Muscle of back (tissue), 13 donors: ENCODE data around the gene EDNRA. TPM values are rescaled to one million over a fixed set of nuclear protein-coding genes. Genes with fewer than 3 reads are reported as not detected.
"Not testable (repeated sequence)": the region's sequence is repeated elsewhere in the genome, so short reads cannot be mapped to it uniquely, and the experiment has no call there.

Source experiments
- DNase-seq, 3 donors: peaks; one replicate each; pipeline versions ENCODE4 v3.0.0 to v3.0.0-alpha.2; 2013
- long read RNA-seq, 9 donors: transcript quantifications; one replicate each; lab custom pipeline, GENCODE V29; 2026
- polyA plus RNA-seq, 10 donors: library from polyadenylated mRNA; unstranded; fragments of 120-200 nt; gene quantifications; one replicate each; pipeline ENCODE4 v1.2.1, GENCODE V29; 2013; ENCODE audit not compliant: insufficient read length in 10 of 10

The EDNRA gene
- polyA plus RNA-seq = 10 to 100 TPM; 21.9 to 58.8 (median 27.2) TPM
- long read RNA-seq, donor 1, full-length matches to known transcripts = 6 of 6 reads
- long read RNA-seq, donor 1, partial matches to known transcripts = 0 of 6 reads
- long read RNA-seq, donor 1, other reads (novel, unspliced or antisense) = 0 of 6 reads
- long read RNA-seq, donor 2, full-length matches to known transcripts = 5 of 5 reads
- long read RNA-seq, donor 2, partial matches to known transcripts = 0 of 5 reads
- long read RNA-seq, donor 2, other reads (novel, unspliced or antisense) = 0 of 5 reads
- long read RNA-seq, donor 3 = 0 reads
- long read RNA-seq, donor 4, full-length matches to known transcripts = 3 of 24 reads
- long read RNA-seq, donor 4, partial matches to known transcripts = 21 of 24 reads
- long read RNA-seq, donor 4, other reads (novel, unspliced or antisense) = 0 of 24 reads
- long read RNA-seq, donor 5, full-length matches to known transcripts = 3 of 12 reads
- long read RNA-seq, donor 5, partial matches to known transcripts = 9 of 12 reads
- long read RNA-seq, donor 5, other reads (novel, unspliced or antisense) = 0 of 12 reads
- long read RNA-seq, donor 6, full-length matches to known transcripts = 2 of 2 reads
- long read RNA-seq, donor 6, partial matches to known transcripts = 0 of 2 reads
- long read RNA-seq, donor 6, other reads (novel, unspliced or antisense) = 0 of 2 reads
- long read RNA-seq, donor 7, full-length matches to known transcripts = 4 of 9 reads
- long read RNA-seq, donor 7, partial matches to known transcripts = 5 of 9 reads
- long read RNA-seq, donor 7, other reads (novel, unspliced or antisense) = 0 of 9 reads
- long read RNA-seq, donor 8, full-length matches to known transcripts = 9 of 20 reads
- long read RNA-seq, donor 8, partial matches to known transcripts = 11 of 20 reads
- long read RNA-seq, donor 8, other reads (novel, unspliced or antisense) = 0 of 20 reads
- long read RNA-seq, donor 9 = 0 reads

GRCh38 chr4:147480891-147481576, at the start of gene EDNRA:
Gene EDNRA (plus strand): TSS chr4:147481097. CDS start chr4:147485682, 4,585 bp downstream.
- peak in 2 of 3 donors; percentile 36 to 88 for DNase-seq

GRCh38 chr4:147434370-147434769, 46.5 kb upstream of the EDNRA start:
- DNase-seq = not testable (repeated sequence)

GRCh38 chr4:147440442-147440841, 40.5 kb upstream of the EDNRA start:
- DNase-seq = no peak

- no peak for DNase-seq
Observed at GRCh38 chr4:147447786-147448185, 33.1 kb upstream of the EDNRA start.

- DNase-seq = peak in 1 of 3 donors; percentile 10
Observed at GRCh38 chr4:147453561-147454141, 27.2 kb upstream of the EDNRA start.

- no peak for DNase-seq
Observed at GRCh38 chr4:147456706-147457105, 24.2 kb upstream of the EDNRA start.

- no peak for DNase-seq
Observed at GRCh38 chr4:147461161-147461560, 19.7 kb upstream of the EDNRA start.

GRCh38 chr4:147463065-147463464, 17.8 kb upstream of the EDNRA start:
- no peak for DNase-seq

GRCh38 chr4:147465461-147465860, 15.4 kb upstream of the EDNRA start:
- DNase-seq = no peak

- no peak for DNase-seq
Observed at GRCh38 chr4:147477439-147477838, 3.5 kb upstream of the EDNRA start.

- DNase-seq = peak in 1 of 3 donors; percentile 42
Observed at GRCh38 chr4:147479376-147479775, 1.5 kb upstream of the EDNRA start.

GRCh38 chr4:147479786-147480185, 1.1 kb upstream of the EDNRA start:
- DNase-seq = peak in 2 of 3 donors; percentile 63 to 70

- no peak for DNase-seq
Observed at GRCh38 chr4:147480502-147480890, 401 bp upstream of the EDNRA start.

GRCh38 chr4:147481577-147482109, 746 bp downstream of the EDNRA start:
- peak in 1 of 3 donors; percentile 67 for DNase-seq

GRCh38 chr4:147482281-147482680, 1.4 kb downstream of the EDNRA start:
- no peak for DNase-seq

GRCh38 chr4:147485167-147485566, 4.3 kb downstream of the EDNRA start:
- DNase-seq = no peak

GRCh38 chr4:147487616-147488015, 6.7 kb downstream of the EDNRA start:
- peak in 1 of 3 donors; percentile 41 for DNase-seq

- DNase-seq = no peak
Observed at GRCh38 chr4:147488556-147488955, 7.7 kb downstream of the EDNRA start.

GRCh38 chr4:147491086-147491485, 10.2 kb downstream of the EDNRA start:
- no peak for DNase-seq

GRCh38 chr4:147492306-147492705, 11.4 kb downstream of the EDNRA start:
- peak in 1 of 3 donors; percentile 32 for DNase-seq

GRCh38 chr4:147492761-147493160, 11.9 kb downstream of the EDNRA start:
- DNase-seq = peak in 2 of 3 donors; percentile 78 to 85
